Activated B cell treated with CpG ODN at 0.5 μM for 24 hours (primary cell): ENCODE measurements around the gene CNEP1R1. TPM values are rescaled to one million over a fixed set of nuclear protein-coding genes. Genes with fewer than 3 reads are reported as not detected.

ENCODE experiments used
- ATAC-seq: fragments of 200-7000 bp; cut with Tn5 transposase; one replicate; pipeline ENCODE4 v1.10.0; 2021; ENCODE audit warnings: low read depth, mild to moderate bottlenecking, moderate library complexity
- CTCF ChIA-PET: fragments of 350-600 bp; sonication (Branson Sonifier 250); formaldehyde crosslinking; loops from one replicate; lab custom pipeline; 2021; ENCODE audit warnings: antibody characterized with exemption; lab: Charles Lee
- POLR2A ChIA-PET: fragments of 350-600 bp; sonication (Branson Sonifier 250); formaldehyde crosslinking; loops from one replicate; lab custom pipeline; 2021; ENCODE audit warnings: antibody characterized with exemption; lab: Charles Lee
- DNase-seq: peaks from one replicate; pipeline ENCODE4 v3.0.0; 2022
- H3K27ac Mint-ChIP-seq: one replicate; pipeline ENCODE4 v1.8.0; 2020; ENCODE audit warnings: mixed read lengths
- H3K27me3 Mint-ChIP-seq: one replicate; pipeline ENCODE4 v1.8.0; 2021; ENCODE audit warnings: mixed read lengths
- H3K36me3 Mint-ChIP-seq: one replicate; pipeline ENCODE4 v1.8.0; 2021; ENCODE audit warnings: low read depth, mixed read lengths
- H3K4me1 Mint-ChIP-seq: one replicate; pipeline ENCODE4 v1.8.0; 2021; ENCODE audit warnings: mixed read lengths
- H3K4me3 Mint-ChIP-seq: one replicate; pipeline ENCODE4 v1.8.0; 2020; ENCODE audit warnings: mild to moderate bottlenecking, mixed read lengths
- H3K9me3 Mint-ChIP-seq: one replicate; pipeline ENCODE4 v1.8.0; 2020; ENCODE audit warnings: mixed read lengths
- intact Hi-C: fragments of 100-400 bp; cut with micrococcal nuclease; formaldehyde crosslinking; loops from one replicate; pipeline ENCODE4 v1.15.1; 2024
- total RNA-seq: library from RNA; stranded (reverse); gene quantifications from 2 replicates; pipeline ENCODE4 v1.2.3, GENCODE V29; 2022
- TF ChIP-seq, protein P1 (sequence below): fragments of 200-600 bp; IDR thresholded peaks from one replicate; pipeline ENCODE4 v1.8.0; 2022; ENCODE audit warnings: antibody characterized with exemption, mild to moderate bottlenecking

The CNEP1R1 gene
- total RNA-seq, 1 donor from 2014 or later = 31.0 TPM

DNA sequence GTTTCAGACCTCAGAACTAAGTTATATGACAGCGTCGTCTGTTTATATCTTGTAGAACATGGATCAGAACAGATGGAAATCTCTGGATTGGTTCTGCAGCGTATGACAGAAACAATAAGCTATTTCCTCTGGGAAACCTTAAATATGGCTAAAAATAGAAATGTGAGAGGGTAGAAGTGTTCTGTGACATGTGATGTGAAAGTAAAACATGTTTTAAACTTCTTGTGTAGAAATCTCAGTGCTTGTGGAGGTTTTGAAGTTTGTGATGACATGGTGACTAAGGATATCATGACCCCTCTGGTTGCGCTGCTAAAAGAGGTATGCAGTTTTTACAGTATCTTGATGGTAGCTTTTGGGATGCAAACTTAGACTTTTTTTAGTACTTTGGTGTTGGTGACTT, 43.5 kb downstream of the CNEP1R1 start:
- H3K4me1 Mint-ChIP-seq = peaks cover 31% of the 10 kb centered on the region

DNA sequence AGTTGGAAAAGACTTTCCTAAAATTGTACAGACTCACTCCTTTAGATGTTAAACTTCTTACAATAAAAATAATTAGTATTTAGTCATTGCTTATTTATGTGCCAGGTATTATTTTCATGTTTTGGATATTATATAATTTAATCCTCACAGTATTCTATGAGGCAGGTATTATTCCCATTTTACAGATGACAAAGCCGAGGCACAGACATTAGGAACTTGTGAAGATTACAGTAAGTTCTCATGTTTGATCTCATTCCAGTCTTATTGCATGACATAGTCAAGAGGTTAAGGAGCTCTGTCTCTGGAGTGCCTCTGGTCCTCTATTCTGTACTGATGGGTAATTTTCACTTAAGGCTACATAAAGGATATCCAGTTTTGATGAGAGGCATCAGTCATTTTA, 44.0 kb downstream of the CNEP1R1 start:
- ATAC-seq = no peak
- no peak for DNase-seq
- H3K27ac Mint-ChIP-seq = no peak overlapping the region
- H3K4me1 Mint-ChIP-seq = peaks cover 31% of the 10 kb centered on the region
- no peaks in the 10 kb centered on the region for H3K9me3 Mint-ChIP-seq
- H3K4me3 Mint-ChIP-seq = no peak overlapping the region
- TF ChIP-seq, protein P1, sequence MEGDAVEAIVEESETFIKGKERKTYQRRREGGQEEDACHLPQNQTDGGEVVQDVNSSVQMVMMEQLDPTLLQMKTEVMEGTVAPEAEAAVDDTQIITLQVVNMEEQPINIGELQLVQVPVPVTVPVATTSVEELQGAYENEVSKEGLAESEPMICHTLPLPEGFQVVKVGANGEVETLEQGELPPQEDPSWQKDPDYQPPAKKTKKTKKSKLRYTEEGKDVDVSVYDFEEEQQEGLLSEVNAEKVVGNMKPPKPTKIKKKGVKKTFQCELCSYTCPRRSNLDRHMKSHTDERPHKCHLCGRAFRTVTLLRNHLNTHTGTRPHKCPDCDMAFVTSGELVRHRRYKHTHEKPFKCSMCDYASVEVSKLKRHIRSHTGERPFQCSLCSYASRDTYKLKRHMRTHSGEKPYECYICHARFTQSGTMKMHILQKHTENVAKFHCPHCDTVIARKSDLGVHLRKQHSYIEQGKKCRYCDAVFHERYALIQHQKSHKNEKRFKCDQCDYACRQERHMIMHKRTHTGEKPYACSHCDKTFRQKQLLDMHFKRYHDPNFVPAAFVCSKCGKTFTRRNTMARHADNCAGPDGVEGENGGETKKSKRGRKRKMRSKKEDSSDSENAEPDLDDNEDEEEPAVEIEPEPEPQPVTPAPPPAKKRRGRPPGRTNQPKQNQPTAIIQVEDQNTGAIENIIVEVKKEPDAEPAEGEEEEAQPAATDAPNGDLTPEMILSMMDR = no peak
- POLR2A ChIA-PET = interaction anchor here (0.5 to 0.7 kb wide), 2 partner anchors 83 to 125 kb away, joined by 3 to 4 read pairs; no protein-coding TSS in a partner anchor
- peaks cover 32% of the 10 kb centered on the region for H3K36me3 Mint-ChIP-seq
- intact Hi-C loops = loop anchor here (5.0 kb wide), 1 partner anchor 212 kb away; the partner anchor contains the start of gene ZNF423
- CTCF ChIA-PET = interaction anchor here (2.7 kb wide), 1 partner anchor 44 kb away, joined by 17 read pairs; the partner anchor contains the start of gene CNEP1R1
- H3K27me3 Mint-ChIP-seq = no peaks in the 10 kb centered on the region

More for the DNA sequence above, 43.5 kb downstream of the CNEP1R1 start:
- intact Hi-C loops = loop anchor here (5.0 kb wide), 1 partner anchor 211 kb away; the partner anchor contains the start of gene ZNF423
- no peak for ATAC-seq
- CTCF ChIA-PET = interaction anchor here (2.7 kb wide), 1 partner anchor 44 kb away, joined by 17 read pairs; the partner anchor contains the start of gene CNEP1R1
- POLR2A ChIA-PET = interaction anchor here (0.5 kb wide), 1 partner anchor 83 kb away, joined by 4 read pairs; no protein-coding TSS in a partner anchor
- Mint-ChIP-seq H3K27me3 (no peaks in the 10 kb centered on the region), H3K4me3 (peak overlapping the region; percentile 5), H3K9me3 (no peaks in the 10 kb centered on the region), H3K27ac (no peak overlapping the region), H3K36me3 (peaks cover 30% of the 10 kb centered on the region)
- DNase-seq = no peak
- TF ChIP-seq, protein P1 = no peak

DNA sequence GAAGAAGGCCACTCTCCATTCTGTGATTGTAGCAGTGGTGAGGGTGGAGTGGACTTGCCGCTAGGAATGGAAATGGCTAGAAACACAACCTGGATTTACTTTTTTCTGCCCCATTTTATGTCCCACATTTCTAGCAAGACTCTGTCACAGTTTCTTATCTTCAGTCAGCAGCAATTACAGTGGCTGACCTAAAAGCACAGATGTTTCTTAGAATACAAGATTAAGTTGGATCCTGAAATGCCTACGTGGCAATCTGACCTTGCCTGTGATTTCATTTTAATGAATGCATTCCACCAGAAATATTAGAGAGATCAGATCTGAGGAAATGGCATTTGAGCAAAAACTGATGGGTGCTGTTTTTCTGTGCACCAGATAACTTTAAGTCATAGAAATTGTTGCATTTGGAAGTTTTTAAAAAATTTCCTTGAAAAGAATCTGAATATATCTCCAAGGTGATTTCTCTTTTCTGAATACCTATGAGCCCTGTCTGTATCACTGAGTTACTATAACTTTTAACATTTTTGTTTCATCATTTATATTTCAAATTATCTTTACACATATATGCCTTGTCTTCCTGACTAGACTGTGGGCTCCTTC, 46.1 kb downstream of the CNEP1R1 start:
- DNase-seq (no peak), ATAC-seq (no peak)
- CTCF ChIA-PET = no interaction called here
- peaks cover 40% of the 10 kb centered on the region for H3K36me3 Mint-ChIP-seq
- no peaks in the 10 kb centered on the region for H3K9me3 Mint-ChIP-seq
- H3K27me3 Mint-ChIP-seq = no peaks in the 10 kb centered on the region
- intact Hi-C loops = no loop called here
- H3K27ac Mint-ChIP-seq = no peak overlapping the region
- POLR2A ChIA-PET = no interaction called here
- peaks cover 26% of the 10 kb centered on the region for H3K4me1 Mint-ChIP-seq
- H3K4me3 Mint-ChIP-seq = no peak overlapping the region
- TF ChIP-seq, protein P1 = no peak

DNA sequence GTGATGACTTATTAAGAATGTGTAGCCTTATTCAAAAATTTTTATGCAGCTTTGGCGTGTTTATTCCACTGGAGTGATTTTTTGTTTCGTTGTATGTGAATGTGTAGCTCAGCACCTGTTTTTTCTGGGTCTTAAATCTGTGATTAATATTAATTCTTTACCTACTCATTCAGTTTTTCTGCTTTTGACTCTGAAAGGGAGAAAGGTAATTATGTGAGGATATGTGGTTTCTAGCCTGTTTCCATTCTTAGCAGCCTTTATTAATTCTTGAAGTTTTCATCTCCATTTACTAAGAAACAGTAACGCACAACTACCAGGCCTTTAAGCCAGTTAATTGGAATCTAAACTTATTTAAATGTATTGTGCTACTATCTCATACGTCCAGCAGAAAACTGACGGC, 47.7 kb downstream of the CNEP1R1 start:
- Mint-ChIP-seq H3K4me3 (no peak overlapping the region), H3K27me3 (no peaks in the 10 kb centered on the region), H3K9me3 (no peaks in the 10 kb centered on the region), H3K36me3 (peaks cover 51% of the 10 kb centered on the region), H3K4me1 (peaks cover 13% of the 10 kb centered on the region), H3K27ac (no peak overlapping the region)
- no peak for DNase-seq
- no peak for ATAC-seq
- TF ChIP-seq, protein P1 = no peak
- POLR2A ChIA-PET = no interaction called here
- CTCF ChIA-PET = no interaction called here
- intact Hi-C loops = no loop called here

DNA sequence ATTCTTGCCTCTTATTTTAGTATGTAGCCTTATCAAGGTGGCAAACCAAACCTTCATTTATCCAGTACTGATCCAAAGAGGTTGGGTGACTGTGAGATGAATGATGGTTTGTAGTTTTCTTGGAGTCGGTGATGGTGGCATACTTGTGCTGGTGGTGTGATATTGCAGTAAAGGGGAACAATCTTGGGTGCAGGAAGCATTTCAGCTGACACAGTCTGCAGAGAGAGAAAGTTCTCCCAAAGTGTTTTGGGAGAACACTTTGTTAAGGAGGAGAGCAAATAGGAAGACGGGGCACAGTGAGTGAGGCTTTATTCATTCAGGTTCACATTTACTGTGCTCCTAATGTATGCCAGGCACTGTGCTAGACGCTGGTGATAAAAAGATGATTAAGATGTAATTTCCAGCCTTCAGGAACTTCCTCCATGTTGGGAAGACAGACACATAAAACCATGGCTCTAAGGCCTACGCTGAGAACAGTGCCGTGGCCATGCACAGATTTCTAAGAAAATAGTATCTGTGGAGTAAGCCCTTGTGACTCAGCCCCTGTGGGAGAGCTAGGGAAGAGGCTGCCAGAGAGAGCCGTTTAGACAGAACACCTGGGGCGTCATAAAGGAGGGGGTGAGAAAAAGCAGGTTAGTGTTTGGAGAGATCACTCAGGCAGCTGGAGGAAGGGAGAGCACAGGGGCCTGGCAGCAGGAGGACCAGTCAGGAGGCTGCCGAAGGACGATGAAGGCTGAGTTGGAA, 54.5 kb downstream of the CNEP1R1 start:
- ATAC-seq (no peak), DNase-seq (no peak)
- no peak overlapping the region for H3K27ac Mint-ChIP-seq
- no peak overlapping the region for H3K4me3 Mint-ChIP-seq
- H3K36me3 Mint-ChIP-seq = peaks cover 70% of the 10 kb centered on the region
- ChIA-PET CTCF (no interaction called here), POLR2A (no interaction called here)
- H3K9me3 Mint-ChIP-seq = no peaks in the 10 kb centered on the region
- no peaks in the 10 kb centered on the region for H3K4me1 Mint-ChIP-seq
- no peaks in the 10 kb centered on the region for H3K27me3 Mint-ChIP-seq
- TF ChIP-seq, protein P1 = no peak
- intact Hi-C loops = no loop called here
